Fibroblast of lung (primary cell): ENCODE results near the gene CTNNA2. TPM values are rescaled to one million over a fixed set of nuclear protein-coding genes. Genes with fewer than 3 reads are reported as not detected.
"Not testable (repeated sequence)": the region's sequence is repeated elsewhere in the genome, so short reads cannot be mapped to it uniquely, and the experiment has no call there.

Source experiments
- DNase-seq, 2 donors: peaks; one replicate each; pipeline versions ENCODE4 v3.0.0 to v3.0.0-alpha.2; 2010; ENCODE audit warnings: low read depth in 2 of 2
- H2AFZ ChIP-seq: 2 replicates; pipeline ENCODE4 v1.5.1; 2012; ENCODE audit warnings: low read length, control low read depth, inconsistent platforms
- H3K27ac ChIP-seq: 2 replicates; pipeline ENCODE4 v1.5.1; 2011; ENCODE audit warnings: low read length, control low read depth; ENCODE audit not compliant: insufficient read depth
- H3K27me3 ChIP-seq: 2 replicates; pipeline ENCODE4 v1.5.1; 2011; ENCODE audit warnings: mild to moderate bottlenecking, low read length; ENCODE audit not compliant: control insufficient read depth, insufficient read depth
- H3K36me3 ChIP-seq: 2 replicates; pipeline ENCODE4 v1.5.1; 2011; ENCODE audit warnings: low read length; ENCODE audit not compliant: control insufficient read depth, insufficient read depth
- H3K4me1 ChIP-seq: 2 replicates; pipeline ENCODE4 v1.5.1; 2011; ENCODE audit warnings: low read length; ENCODE audit not compliant: control insufficient read depth, insufficient read depth; ENCODE audit errors: extremely low read depth
- H3K4me2 ChIP-seq: 2 replicates; pipeline ENCODE4 v1.5.1; 2011; ENCODE audit warnings: low read length, control low read depth; ENCODE audit not compliant: insufficient read depth; ENCODE audit errors: extremely low read depth
- H3K4me3 ChIP-seq, 4 experiments: fragments of 200-600 bp in 1 of 4; sonication (generic) in 1 of 4; replicated peaks in 1 of 4; 2 replicates each; pipeline ENCODE4 v1.5.1; 2011 to 2016; ENCODE audit warnings: low read length in 4 of 4, low read depth in 3 of 4, mild to moderate bottlenecking in 3 of 4, control low read depth in 2 of 4, inconsistent platforms in 1 of 4, mixed read lengths in 1 of 4; ENCODE audit not compliant: insufficient read depth in 1 of 4; ENCODE audit errors: control extremely low read depth in 1 of 4
- H3K79me2 ChIP-seq: 2 replicates; pipeline ENCODE4 v1.5.1; 2012; ENCODE audit warnings: mild to moderate bottlenecking, low read length, inconsistent platforms; ENCODE audit not compliant: control insufficient read depth, insufficient read depth
- H3K9ac ChIP-seq: 2 replicates; pipeline ENCODE4 v1.5.1; 2011; ENCODE audit warnings: mild to moderate bottlenecking, low read length, control low read depth; ENCODE audit not compliant: insufficient read depth
- H3K9me3 ChIP-seq: 2 replicates; pipeline ENCODE4 v1.5.1; 2012; ENCODE audit warnings: low read depth, low read length; ENCODE audit not compliant: control insufficient read depth, insufficient read depth
- H4K20me1 ChIP-seq: 2 replicates; pipeline ENCODE4 v1.5.1; 2011; ENCODE audit warnings: low read length; ENCODE audit not compliant: control insufficient read depth, insufficient read depth; ENCODE audit errors: extremely low read depth
- CTCF ChIP-seq, 2 donors: IDR thresholded peaks in 1 of 2; conservative IDR thresholded peaks in 1 of 2; 1 replicate in 1 of 2; 2 replicates in 1 of 2; pipeline ENCODE4 v1.5.1; 2011 to 2012; ENCODE audit warnings: low read length in 2 of 2, control low read depth in 1 of 2, inconsistent platforms in 1 of 2, low read depth in 1 of 2, mild to moderate bottlenecking in 1 of 2
- EZH2 ChIP-seq: IDR thresholded peaks from 2 replicates; pipeline ENCODE4 v1.5.1; 2012; ENCODE audit warnings: low read length, control low read depth, mild to moderate bottlenecking; ENCODE audit errors: missing control alignments
- polyA plus RNA-seq, 2 donors: library from polyadenylated mRNA; depleted of rRNA in 1 of 2; stranded (reverse) in 1 of 2; unstranded in 1 of 2; fragments of >200 nt; gene quantifications; 2 replicates each; pipeline ENCODE4 v1.2.1, GENCODE V29; 2011 to 2012; ENCODE audit warnings: missing spikeins in 1 of 2
- total RNA-seq: library from RNA; depleted of rRNA; stranded (reverse); fragments of >200 nt; gene quantifications from 2 replicates; pipeline ENCODE4 v1.2.1, GENCODE V29; 2014

Gene CTNNA2
- total and polyA plus RNA-seq, 2 donors (not counting 1 experiment from before 2014, with no cell fraction given): not detected

GRCh38 chr2:80141007-80141726 lies 628.3 kb downstream of the CTNNA2 start:
- no peak overlapping the region for H2AFZ ChIP-seq
- H3K9me3 ChIP-seq: no peaks in the 10 kb centered on the region
- peaks cover 1% of the 10 kb centered on the region for H4K20me1 ChIP-seq
- H3K9ac ChIP-seq: no peak overlapping the region
- H3K27me3 ChIP-seq: no peaks in the 10 kb centered on the region
- no peaks in the 10 kb centered on the region for H3K36me3 ChIP-seq
- H3K27ac ChIP-seq: no peak overlapping the region
- DNase-seq: no peak
- no peak overlapping the region for H3K4me2 ChIP-seq
- no peaks in the 10 kb centered on the region for H3K4me1 ChIP-seq
- TF ChIP-seq EZH2 (no peak), CTCF (conservative IDR thresholded peaks at IDR 0.05 in 1 of 2, IDR thresholded peaks at IDR 0.05 in 1 of 2; ENCODE audit: low read depth in 1 of 2, low read length in 2 of 2) (no peak)
- H3K79me2 ChIP-seq: no peaks in the 10 kb centered on the region
- no peak overlapping the region for H3K4me3 ChIP-seq

DNA sequence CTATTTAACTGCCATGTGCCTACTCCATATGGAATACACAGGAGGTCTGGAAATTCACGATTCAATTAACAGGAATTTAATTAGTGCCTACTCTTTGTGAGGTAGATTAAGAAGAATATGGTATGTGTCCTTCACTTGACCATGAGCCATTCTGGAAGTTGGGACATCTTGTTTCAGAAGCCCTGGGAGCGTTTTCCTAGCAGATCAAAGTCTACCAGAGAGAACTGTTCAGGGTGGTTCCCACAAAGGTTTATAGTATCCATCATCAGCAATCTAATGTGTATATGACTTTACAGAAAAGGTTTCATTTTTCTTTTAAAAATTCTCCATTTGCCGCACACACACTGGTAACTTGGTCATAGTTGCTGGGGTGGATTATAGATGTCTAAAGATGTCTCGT lies 632.6 kb downstream of the CTNNA2 start:
- Histone ChIP-seq H2AFZ (no peak overlapping the region), H3K27ac (no peak overlapping the region), H3K27me3 (no peaks in the 10 kb centered on the region), H3K36me3 (no peaks in the 10 kb centered on the region), H3K4me3 (no peak overlapping the region), H4K20me1 (no peaks in the 10 kb centered on the region), H3K9me3 (no peaks in the 10 kb centered on the region), H3K9ac (no peak overlapping the region), H3K4me1 (no peaks in the 10 kb centered on the region), H3K4me2 (no peak overlapping the region), H3K79me2 (no peaks in the 10 kb centered on the region)
- no peak for DNase-seq
- TF ChIP-seq EZH2: no peak
- TF ChIP-seq CTCF (conservative IDR thresholded peaks at IDR 0.05 in 1 of 2, IDR thresholded peaks at IDR 0.05 in 1 of 2; ENCODE audit: low read depth in 1 of 2, low read length in 2 of 2): no peak

GRCh38 chr2:80146757-80147156 lies 633.9 kb downstream of the CTNNA2 start:
- H4K20me1 ChIP-seq, H3K79me2 ChIP-seq, H2AFZ ChIP-seq, H3K4me1 ChIP-seq, H3K36me3 ChIP-seq, H3K27ac ChIP-seq, H3K4me2 ChIP-seq, H3K9ac ChIP-seq, H3K27me3 ChIP-seq, H3K9me3 ChIP-seq, H3K4me3 ChIP-seq, DNase-seq: not testable (repeated sequence)
